ENCODE data around the gene STAC.

Gene STAC

DNA sequence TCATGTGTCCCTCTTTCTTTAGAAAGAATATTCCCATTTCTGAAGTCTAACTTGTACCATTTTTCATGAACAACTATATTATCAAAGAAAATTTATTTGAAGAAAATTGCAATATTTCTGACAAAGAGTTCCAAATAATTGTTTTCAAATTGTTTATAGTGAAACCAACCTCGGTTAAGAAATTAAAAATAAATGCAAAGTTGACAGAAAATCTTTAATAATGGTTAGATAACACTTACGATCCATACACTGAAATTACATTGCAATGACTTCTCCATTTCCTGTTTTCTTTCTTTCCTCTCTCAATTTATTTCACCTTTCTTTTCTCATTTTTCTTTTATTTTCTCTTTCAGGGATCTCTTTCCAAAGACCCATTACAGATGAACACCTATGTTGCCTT, 125.1 kb downstream of the STAC start:
- H3K4me1 ChIP-seq (ENCODE audit: control insufficient read depth in 2 of 2, insufficient read depth in 2 of 2, low read length in 2 of 2), result no peaks in the 10 kb centered on the region
- no peaks in the 10 kb centered on the region for H3K9me3 ChIP-seq (ENCODE audit: control insufficient read depth in 2 of 2, low read length in 2 of 2)
- H3K27ac ChIP-seq (ENCODE audit: low read depth in 2 of 2, low read length in 2 of 2), result no peak overlapping the region
- no peaks in the 10 kb centered on the region for H3K36me3 ChIP-seq (ENCODE audit: control insufficient read depth in 2 of 2, insufficient read depth in 2 of 2, low read length in 2 of 2)
- no peak overlapping the region for H3K9ac ChIP-seq (ENCODE audit: low read depth in 1 of 2, low read length in 2 of 2)
- H3K4me3 ChIP-seq (ENCODE audit: low read length in 2 of 2), result no peak overlapping the region
- H3K27me3 ChIP-seq (ENCODE audit: control insufficient read depth in 2 of 2, insufficient read depth in 2 of 2, low read length in 2 of 2), result no peaks in the 10 kb centered on the region

- no peaks in the 10 kb centered on the region for H3K9me3 ChIP-seq (ENCODE audit: control insufficient read depth in 2 of 2, low read length in 2 of 2)
- no peak overlapping the region for H3K9ac ChIP-seq (ENCODE audit: low read depth in 1 of 2, low read length in 2 of 2)
- no peak overlapping the region for H3K27ac ChIP-seq (ENCODE audit: low read depth in 2 of 2, low read length in 2 of 2)
- no peaks in the 10 kb centered on the region for H3K27me3 ChIP-seq (ENCODE audit: control insufficient read depth in 2 of 2, insufficient read depth in 2 of 2, low read length in 2 of 2)
- no peak overlapping the region for H3K4me3 ChIP-seq (ENCODE audit: low read length in 2 of 2)
- no peaks in the 10 kb centered on the region for H3K36me3 ChIP-seq (ENCODE audit: control insufficient read depth in 2 of 2, insufficient read depth in 2 of 2, low read length in 2 of 2)
- no peaks in the 10 kb centered on the region for H3K4me1 ChIP-seq (ENCODE audit: control insufficient read depth in 2 of 2, insufficient read depth in 2 of 2, low read length in 2 of 2)
Observed at GRCh38 chr3:36511791-36512486, 131.6 kb downstream of the STAC start.

DNA sequence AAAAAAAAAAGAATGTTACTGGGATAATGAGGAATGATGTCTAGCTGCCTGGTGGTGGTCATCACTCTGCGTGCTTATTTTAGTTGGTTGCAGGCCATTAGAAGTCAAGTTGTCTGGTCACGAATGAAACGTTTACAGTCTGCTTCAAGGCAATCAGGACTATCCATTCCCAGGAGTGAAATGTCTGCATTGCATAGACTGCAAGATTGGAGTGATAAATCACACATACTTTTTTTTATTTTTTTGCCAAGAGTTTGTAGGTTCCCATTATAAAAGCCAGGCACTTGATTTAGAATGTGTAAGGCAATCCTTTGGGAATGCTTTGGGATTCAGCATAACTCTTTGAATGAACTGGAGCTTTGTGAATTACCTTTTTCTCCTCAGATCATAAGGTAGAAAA, 132.3 kb downstream of the STAC start:
- H3K4me3 ChIP-seq (ENCODE audit: low read length in 2 of 2), result no peak overlapping the region
- H3K9ac ChIP-seq (ENCODE audit: low read depth in 1 of 2, low read length in 2 of 2), result no peak overlapping the region
- H3K9me3 ChIP-seq (ENCODE audit: control insufficient read depth in 2 of 2, low read length in 2 of 2), result no peaks in the 10 kb centered on the region
- no peaks in the 10 kb centered on the region for H3K36me3 ChIP-seq (ENCODE audit: control insufficient read depth in 2 of 2, insufficient read depth in 2 of 2, low read length in 2 of 2)
- H3K4me1 ChIP-seq (ENCODE audit: control insufficient read depth in 2 of 2, insufficient read depth in 2 of 2, low read length in 2 of 2), result no peaks in the 10 kb centered on the region
- H3K27me3 ChIP-seq (ENCODE audit: control insufficient read depth in 2 of 2, insufficient read depth in 2 of 2, low read length in 2 of 2), result no peaks in the 10 kb centered on the region
- H3K27ac ChIP-seq (ENCODE audit: low read depth in 2 of 2, low read length in 2 of 2), result no peak overlapping the region

DNA sequence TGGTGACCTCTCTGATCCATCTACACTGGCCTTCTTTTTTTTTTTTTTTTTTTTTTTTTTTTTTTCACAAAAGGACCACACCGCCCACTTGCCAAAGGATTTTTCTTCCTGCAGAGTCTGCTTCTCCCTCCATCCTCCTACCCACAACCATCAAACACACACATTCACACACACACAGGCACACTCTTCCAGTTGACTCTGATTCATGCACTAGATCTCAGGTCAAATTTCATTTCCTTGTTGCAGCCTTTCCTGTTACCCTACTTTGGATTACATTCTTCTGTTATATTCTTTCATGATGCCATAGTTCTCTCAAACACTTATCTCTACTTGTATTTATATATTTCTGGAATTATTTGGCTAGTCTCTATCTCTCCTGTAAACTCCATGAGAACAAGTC, 133.9 kb downstream of the STAC start:
- Histone ChIP-seq H3K4me1 (ENCODE audit: control insufficient read depth in 2 of 2, insufficient read depth in 2 of 2, low read length in 2 of 2) (no peaks in the 10 kb centered on the region), H3K27me3 (ENCODE audit: control insufficient read depth in 2 of 2, insufficient read depth in 2 of 2, low read length in 2 of 2) (no peaks in the 10 kb centered on the region), H3K9ac (ENCODE audit: low read depth in 1 of 2, low read length in 2 of 2) (no peak overlapping the region), H3K27ac (ENCODE audit: low read depth in 2 of 2, low read length in 2 of 2) (no peak overlapping the region), H3K4me3 (ENCODE audit: low read length in 2 of 2) (no peak overlapping the region), H3K9me3 (ENCODE audit: control insufficient read depth in 2 of 2, low read length in 2 of 2) (no peaks in the 10 kb centered on the region), H3K36me3 (ENCODE audit: control insufficient read depth in 2 of 2, insufficient read depth in 2 of 2, low read length in 2 of 2) (no peaks in the 10 kb centered on the region)

DNA sequence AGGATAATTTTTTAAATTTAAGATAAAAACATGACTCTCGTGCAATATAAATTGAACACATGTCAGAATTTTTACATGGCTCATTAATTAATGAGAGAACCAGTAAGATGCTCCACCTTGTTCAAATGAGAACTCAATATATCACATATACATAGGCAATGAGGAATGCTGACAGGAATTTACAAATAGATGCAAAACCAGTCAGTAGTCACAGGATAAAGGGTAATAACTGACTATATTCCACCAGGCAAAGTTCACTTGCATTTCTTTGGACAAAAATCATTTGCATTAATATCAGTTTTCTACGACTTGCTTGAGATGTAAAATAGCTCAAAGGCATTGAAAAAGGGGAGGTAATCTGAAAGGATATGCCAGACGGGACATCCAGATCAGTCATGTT, 139.4 kb downstream of the STAC start:
- Histone ChIP-seq H3K9ac (ENCODE audit: low read depth in 1 of 2, low read length in 2 of 2) (no peak overlapping the region), H3K9me3 (ENCODE audit: control insufficient read depth in 2 of 2, low read length in 2 of 2) (no peaks in the 10 kb centered on the region), H3K36me3 (ENCODE audit: control insufficient read depth in 2 of 2, insufficient read depth in 2 of 2, low read length in 2 of 2) (no peaks in the 10 kb centered on the region), H3K27ac (ENCODE audit: low read depth in 2 of 2, low read length in 2 of 2) (no peak overlapping the region), H3K27me3 (ENCODE audit: control insufficient read depth in 2 of 2, insufficient read depth in 2 of 2, low read length in 2 of 2) (no peaks in the 10 kb centered on the region), H3K4me1 (ENCODE audit: control insufficient read depth in 2 of 2, insufficient read depth in 2 of 2, low read length in 2 of 2) (no peaks in the 10 kb centered on the region), H3K4me3 (ENCODE audit: low read length in 2 of 2) (no peak overlapping the region)

DNA sequence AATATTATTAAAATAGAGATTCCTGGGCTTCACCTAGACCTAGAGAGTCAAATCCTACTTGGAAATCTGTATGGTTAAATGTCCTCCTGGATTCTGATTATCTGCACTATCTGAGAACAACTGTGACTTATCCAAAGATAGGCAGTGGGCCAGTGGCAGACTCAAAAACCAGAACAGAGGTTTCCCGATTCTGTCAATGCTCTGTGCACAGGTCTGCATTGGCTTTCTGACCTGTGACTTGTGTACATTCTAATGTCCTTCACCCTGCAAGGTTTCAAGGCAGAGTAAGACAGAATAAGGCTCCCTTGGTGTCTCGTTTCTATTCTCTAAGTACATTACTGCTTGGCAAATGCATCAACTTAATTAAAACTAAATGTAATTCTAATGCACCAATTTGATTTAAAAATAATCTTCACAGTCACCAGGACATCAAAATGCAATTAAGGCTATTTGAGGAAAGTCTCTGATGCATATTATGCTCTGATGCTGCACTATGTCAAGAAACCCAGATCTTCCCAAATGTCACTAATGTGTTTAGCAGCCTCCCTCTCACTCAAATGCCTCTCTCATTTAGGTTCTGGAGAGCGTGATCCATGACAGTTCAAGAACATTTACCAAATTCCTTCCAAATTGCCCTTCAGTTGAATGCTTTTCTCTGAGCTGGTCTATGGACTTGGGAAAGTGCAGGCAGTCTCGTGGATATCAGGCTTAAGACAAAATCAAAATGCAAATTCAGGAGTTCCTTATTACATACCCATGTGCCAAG, 140.1 kb downstream of the STAC start:
- Histone ChIP-seq H3K36me3 (ENCODE audit: control insufficient read depth in 2 of 2, insufficient read depth in 2 of 2, low read length in 2 of 2) (no peaks in the 10 kb centered on the region), H3K9ac (ENCODE audit: low read depth in 1 of 2, low read length in 2 of 2) (no peak overlapping the region), H3K27me3 (ENCODE audit: control insufficient read depth in 2 of 2, insufficient read depth in 2 of 2, low read length in 2 of 2) (no peaks in the 10 kb centered on the region), H3K4me3 (ENCODE audit: low read length in 2 of 2) (no peak overlapping the region), H3K27ac (ENCODE audit: low read depth in 2 of 2, low read length in 2 of 2) (no peak overlapping the region), H3K9me3 (ENCODE audit: control insufficient read depth in 2 of 2, low read length in 2 of 2) (no peaks in the 10 kb centered on the region), H3K4me1 (ENCODE audit: control insufficient read depth in 2 of 2, insufficient read depth in 2 of 2, low read length in 2 of 2) (no peaks in the 10 kb centered on the region)

DNA sequence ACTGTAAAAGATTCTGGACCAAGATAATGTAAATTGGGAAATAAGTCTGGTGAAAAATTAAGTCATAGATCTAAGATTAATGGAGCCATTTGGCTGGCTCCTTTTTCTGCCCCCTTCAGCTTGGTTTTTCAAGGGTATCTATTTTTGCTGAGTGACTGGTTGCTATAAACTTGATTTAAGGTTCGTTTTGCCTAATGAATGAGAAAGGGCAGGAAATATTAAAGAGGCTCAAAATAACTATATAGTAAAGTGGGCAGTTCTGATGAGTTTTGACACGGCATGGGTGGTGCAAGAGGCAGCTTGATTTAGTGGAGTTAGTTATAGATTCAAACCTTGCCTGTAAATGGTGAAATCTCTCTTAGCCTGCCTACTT, 140.7 kb downstream of the STAC start:
- Histone ChIP-seq H3K27me3 (ENCODE audit: control insufficient read depth in 2 of 2, insufficient read depth in 2 of 2, low read length in 2 of 2) (no peaks in the 10 kb centered on the region), H3K9me3 (ENCODE audit: control insufficient read depth in 2 of 2, low read length in 2 of 2) (no peaks in the 10 kb centered on the region), H3K4me3 (ENCODE audit: low read length in 2 of 2) (no peak overlapping the region), H3K36me3 (ENCODE audit: control insufficient read depth in 2 of 2, insufficient read depth in 2 of 2, low read length in 2 of 2) (no peaks in the 10 kb centered on the region), H3K4me1 (ENCODE audit: control insufficient read depth in 2 of 2, insufficient read depth in 2 of 2, low read length in 2 of 2) (no peaks in the 10 kb centered on the region), H3K9ac (ENCODE audit: low read depth in 1 of 2, low read length in 2 of 2) (no peak overlapping the region), H3K27ac (ENCODE audit: low read depth in 2 of 2, low read length in 2 of 2) (no peak overlapping the region)

GRCh38 chr3:36524560-36524959, 144.3 kb downstream of the STAC start:
- no peaks in the 10 kb centered on the region for H3K9me3 ChIP-seq (ENCODE audit: control insufficient read depth in 2 of 2, low read length in 2 of 2)
- H3K9ac ChIP-seq (ENCODE audit: low read depth in 1 of 2, low read length in 2 of 2), result no peak overlapping the region
- H3K36me3 ChIP-seq (ENCODE audit: control insufficient read depth in 2 of 2, insufficient read depth in 2 of 2, low read length in 2 of 2), result no peaks in the 10 kb centered on the region
- no peak overlapping the region for H3K27ac ChIP-seq (ENCODE audit: low read depth in 2 of 2, low read length in 2 of 2)
- H3K4me1 ChIP-seq (ENCODE audit: control insufficient read depth in 2 of 2, insufficient read depth in 2 of 2, low read length in 2 of 2), result no peaks in the 10 kb centered on the region
- H3K27me3 ChIP-seq (ENCODE audit: control insufficient read depth in 2 of 2, insufficient read depth in 2 of 2, low read length in 2 of 2), result no peaks in the 10 kb centered on the region
- H3K4me3 ChIP-seq (ENCODE audit: low read length in 2 of 2), result no peak overlapping the region

- no peak overlapping the region for H3K9ac ChIP-seq (ENCODE audit: low read depth in 1 of 2, low read length in 2 of 2)
- no peaks in the 10 kb centered on the region for H3K9me3 ChIP-seq (ENCODE audit: control insufficient read depth in 2 of 2, low read length in 2 of 2)
- no peak overlapping the region for H3K4me3 ChIP-seq (ENCODE audit: low read length in 2 of 2)
- no peaks in the 10 kb centered on the region for H3K4me1 ChIP-seq (ENCODE audit: control insufficient read depth in 2 of 2, insufficient read depth in 2 of 2, low read length in 2 of 2)
- no peaks in the 10 kb centered on the region for H3K36me3 ChIP-seq (ENCODE audit: control insufficient read depth in 2 of 2, insufficient read depth in 2 of 2, low read length in 2 of 2)
- no peaks in the 10 kb centered on the region for H3K27me3 ChIP-seq (ENCODE audit: control insufficient read depth in 2 of 2, insufficient read depth in 2 of 2, low read length in 2 of 2)
- no peak overlapping the region for H3K27ac ChIP-seq (ENCODE audit: low read depth in 2 of 2, low read length in 2 of 2)
Observed at GRCh38 chr3:36525115-36525801, 145.0 kb downstream of the STAC start.

- Histone ChIP-seq H3K27ac (ENCODE audit: low read depth in 2 of 2, low read length in 2 of 2) (no peak overlapping the region), H3K4me1 (ENCODE audit: control insufficient read depth in 2 of 2, insufficient read depth in 2 of 2, low read length in 2 of 2) (no peaks in the 10 kb centered on the region), H3K9ac (ENCODE audit: low read depth in 1 of 2, low read length in 2 of 2) (no peak overlapping the region), H3K4me3 (ENCODE audit: low read length in 2 of 2) (no peak overlapping the region), H3K27me3 (ENCODE audit: control insufficient read depth in 2 of 2, insufficient read depth in 2 of 2, low read length in 2 of 2) (no peaks in the 10 kb centered on the region), H3K36me3 (ENCODE audit: control insufficient read depth in 2 of 2, insufficient read depth in 2 of 2, low read length in 2 of 2) (no peaks in the 10 kb centered on the region), H3K9me3 (ENCODE audit: control insufficient read depth in 2 of 2, low read length in 2 of 2) (no peaks in the 10 kb centered on the region)
Observed at GRCh38 chr3:36538136-36538749, 157.9 kb downstream of the STAC start.

All from mucosa of rectum (tissue), 2 donors.